Ammon's horn (tissue), 1 donor: ENCODE measurements around the gene SULT1A2.
"Not testable (repeated sequence)": the region's sequence is repeated elsewhere in the genome, so short reads cannot be mapped to it uniquely, and the experiment has no call there.

ENCODE experiments used
- DNase-seq: peaks from one replicate; pipeline ENCODE4 v3.0.0-alpha.2; 2016; ENCODE audit warnings: low spot score

Gene SULT1A2

GRCh38 chr16:28591355-28591754 lies 5.5 kb downstream of the SULT1A2 start:
- no peak for DNase-seq

- no peak for DNase-seq
These were observed 6.2 kb downstream of the SULT1A2 start for GRCh38 chr16:28590384-28591340.

- no peak for DNase-seq
These were observed 6.9 kb downstream of the SULT1A2 start for GRCh38 chr16:28589930-28590329.

- DNase-seq, result no peak
These were observed 7.8 kb downstream of the SULT1A2 start for GRCh38 chr16:28589069-28589468.

- no peak for DNase-seq
These were observed 9.5 kb downstream of the SULT1A2 start for GRCh38 chr16:28587386-28587785.

- DNase-seq, result no peak
These were observed 10.4 kb downstream of the SULT1A2 start for GRCh38 chr16:28586466-28586865.

- no peak for DNase-seq
These were observed 11.2 kb downstream of the SULT1A2 start for GRCh38 chr16:28585674-28586073.

GRCh38 chr16:28580726-28581315 lies 16.0 kb downstream of the SULT1A2 start:
- no peak for DNase-seq

- no peak for DNase-seq
These were observed 21.3 kb downstream of the SULT1A2 start for GRCh38 chr16:28575446-28576109.

GRCh38 chr16:28574925-28575324 lies 21.9 kb downstream of the SULT1A2 start:
- DNase-seq, result no peak

GRCh38 chr16:28573738-28574718 lies 22.8 kb downstream of the SULT1A2 start:
- DNase-seq, result no peak

- peak; percentile 74 for DNase-seq
These were observed 23.9 kb downstream of the SULT1A2 start for GRCh38 chr16:28572696-28573510.

- DNase-seq, result no peak
These were observed 26.7 kb downstream of the SULT1A2 start for GRCh38 chr16:28569968-28570752.

- no peak for DNase-seq
These were observed 27.8 kb downstream of the SULT1A2 start for GRCh38 chr16:28569021-28569420.

GRCh38 chr16:28567292-28567691 lies 29.6 kb downstream of the SULT1A2 start:
- DNase-seq, result no peak

- DNase-seq, result not testable (repeated sequence)
These were observed 30.5 kb downstream of the SULT1A2 start for GRCh38 chr16:28566233-28566925.

GRCh38 chr16:28563218-28563617 lies 33.6 kb downstream of the SULT1A2 start:
- DNase-seq, result no peak

- no peak for DNase-seq
These were observed 34.7 kb downstream of the SULT1A2 start for GRCh38 chr16:28562199-28562598.

GRCh38 chr16:28561557-28562187 lies 35.2 kb downstream of the SULT1A2 start:
- DNase-seq, result no peak
